Measurements from ENCODE around the gene ZNF385D. TPM values are rescaled to one million over a fixed set of nuclear protein-coding genes. Genes with fewer than 3 reads are reported as not detected.
"Not testable (repeated sequence)": the region's sequence is repeated elsewhere in the genome, so short reads cannot be mapped to it uniquely, and the experiment has no call there.

ZNF385D gene
- total RNA-seq, 1 donor from 2014 or later: 16.6 TPM

GRCh38 chr3:21517184-21517583 lies 233.8 kb downstream of the ZNF385D start:
- DNase-seq (ENCODE audit: low spot score): no peak

DNA sequence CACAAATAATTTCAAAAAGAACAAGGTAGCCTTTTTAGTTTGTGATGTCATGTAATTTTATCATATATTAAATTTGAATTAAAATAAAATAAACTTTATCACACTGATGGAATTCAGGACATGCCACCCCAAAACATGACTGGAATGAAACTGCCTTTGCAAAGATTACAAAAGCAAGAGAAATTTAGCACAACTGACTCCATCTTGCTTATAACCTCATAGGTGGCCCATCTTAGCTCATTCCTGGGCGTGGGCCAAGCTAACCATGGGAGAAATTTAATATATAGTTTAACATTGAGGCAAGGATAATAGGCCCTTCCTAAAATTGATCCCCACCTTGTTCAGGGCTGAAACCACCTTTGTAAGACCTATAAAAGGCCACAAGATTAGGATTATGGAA lies 235.6 kb downstream of the ZNF385D start:
- no peak for DNase-seq (ENCODE audit: low spot score)

GRCh38 chr3:21509731-21510470 lies 241.1 kb downstream of the ZNF385D start:
- no peak for DNase-seq (ENCODE audit: low spot score)

GRCh38 chr3:21508246-21508645 lies 242.8 kb downstream of the ZNF385D start:
- DNase-seq (ENCODE audit: low spot score): no peak

GRCh38 chr3:21505711-21506460 lies 245.1 kb downstream of the ZNF385D start:
- no peak for DNase-seq (ENCODE audit: low spot score)

GRCh38 chr3:21502656-21503055 lies 248.4 kb downstream of the ZNF385D start:
- DNase-seq (ENCODE audit: low spot score): no peak

DNA sequence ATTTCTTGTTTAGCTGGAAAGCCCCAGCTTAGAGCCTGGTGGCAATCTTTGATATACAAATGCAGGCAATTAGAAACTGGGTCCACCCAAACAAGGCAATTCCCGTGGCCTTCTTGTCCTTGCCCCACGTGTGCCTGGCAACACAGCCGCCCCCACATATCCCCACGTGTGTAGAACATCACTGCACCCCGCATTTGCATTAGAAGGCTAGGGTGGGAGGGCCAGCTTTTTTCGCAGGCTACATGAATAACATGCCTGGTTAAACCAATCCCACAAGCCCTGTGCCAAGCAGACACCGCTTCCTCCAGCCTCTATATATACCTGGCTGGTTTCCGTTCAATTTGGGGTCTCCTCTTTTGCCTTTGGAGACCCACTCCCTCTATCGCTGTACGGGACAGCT lies 250.2 kb downstream of the ZNF385D start:
- DNase-seq (ENCODE audit: low spot score): no peak

- DNase-seq (ENCODE audit: low spot score): not testable (repeated sequence)
Measured at GRCh38 chr3:21490671-21491070, 260.3 kb downstream of the ZNF385D start.

DNA sequence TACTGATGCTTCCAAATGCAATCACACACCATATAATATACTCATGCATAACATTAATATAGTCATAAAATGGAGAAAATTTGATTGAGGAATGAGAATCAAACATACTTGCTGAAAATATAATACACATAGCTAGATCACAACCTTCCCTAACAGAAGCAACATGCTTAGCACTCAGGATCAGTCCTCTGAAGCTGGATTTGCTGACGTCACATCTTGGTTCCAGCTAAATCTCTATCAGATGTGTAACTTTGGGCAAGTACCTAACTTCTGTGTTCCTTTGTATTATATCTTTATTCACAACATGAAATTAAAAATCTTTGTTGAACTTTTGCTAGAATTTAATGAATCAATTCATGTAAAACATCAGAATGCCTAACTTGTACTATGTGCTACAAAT lies 263.5 kb downstream of the ZNF385D start:
- peak; percentile 39 for DNase-seq (ENCODE audit: low spot score)

DNA sequence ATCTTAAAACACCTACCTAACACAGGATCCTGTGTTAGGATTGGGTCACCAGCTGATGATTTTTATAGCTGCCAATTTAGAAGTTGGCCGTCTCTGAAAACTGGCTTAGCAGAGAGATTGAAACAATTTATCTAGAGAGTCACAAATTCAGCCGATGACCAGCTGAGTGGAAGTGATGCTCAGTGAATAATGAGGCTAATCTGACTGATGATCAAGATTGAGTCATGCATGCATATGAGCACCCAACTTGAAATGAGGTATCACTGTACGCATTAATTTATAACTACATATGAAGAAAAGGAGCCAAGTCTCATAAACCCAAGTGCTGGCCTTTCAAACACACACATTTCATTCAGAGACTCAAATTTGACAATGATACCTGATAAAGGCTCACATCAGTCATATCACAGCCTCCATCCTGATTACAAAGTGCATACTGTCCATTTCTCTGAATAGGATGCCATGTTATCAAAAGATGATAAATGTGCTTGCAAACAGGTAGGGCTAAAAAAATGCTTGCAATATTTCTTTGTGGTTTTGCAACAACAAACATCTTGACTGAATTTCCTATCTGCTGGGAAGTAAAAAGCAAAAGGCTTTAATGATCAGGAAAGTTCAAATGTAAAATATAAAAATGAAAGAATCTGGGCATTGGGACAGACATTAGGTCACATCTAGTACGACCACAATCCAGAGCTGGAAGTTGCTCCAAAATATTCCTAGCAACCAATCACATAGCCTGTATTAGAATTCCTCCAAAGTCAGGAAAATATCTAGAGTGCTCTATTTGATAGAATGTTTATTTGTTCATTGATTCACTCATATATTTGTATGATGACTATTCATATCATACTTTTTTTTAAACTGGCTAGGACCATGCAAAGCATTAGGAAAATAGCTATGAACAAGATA lies 264.7 kb downstream of the ZNF385D start:
- DNase-seq (ENCODE audit: low spot score): not testable (repeated sequence)

DNA sequence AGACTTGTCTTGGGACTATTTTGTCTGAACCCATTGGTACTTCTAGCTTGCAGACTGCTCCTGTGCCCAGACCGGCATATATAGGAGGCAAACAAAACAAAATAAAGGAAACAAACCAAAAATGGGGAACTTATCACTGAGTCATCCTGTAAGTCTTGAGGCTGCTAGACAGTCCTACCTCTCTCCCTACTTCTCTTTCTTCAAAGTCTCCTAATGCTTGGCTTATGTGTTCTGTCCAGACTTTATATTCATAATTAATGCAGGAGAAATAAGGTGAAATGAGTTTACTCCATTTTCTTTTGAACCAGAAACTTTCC lies 266.2 kb downstream of the ZNF385D start:
- DNase-seq (ENCODE audit: low spot score): no peak

DNA sequence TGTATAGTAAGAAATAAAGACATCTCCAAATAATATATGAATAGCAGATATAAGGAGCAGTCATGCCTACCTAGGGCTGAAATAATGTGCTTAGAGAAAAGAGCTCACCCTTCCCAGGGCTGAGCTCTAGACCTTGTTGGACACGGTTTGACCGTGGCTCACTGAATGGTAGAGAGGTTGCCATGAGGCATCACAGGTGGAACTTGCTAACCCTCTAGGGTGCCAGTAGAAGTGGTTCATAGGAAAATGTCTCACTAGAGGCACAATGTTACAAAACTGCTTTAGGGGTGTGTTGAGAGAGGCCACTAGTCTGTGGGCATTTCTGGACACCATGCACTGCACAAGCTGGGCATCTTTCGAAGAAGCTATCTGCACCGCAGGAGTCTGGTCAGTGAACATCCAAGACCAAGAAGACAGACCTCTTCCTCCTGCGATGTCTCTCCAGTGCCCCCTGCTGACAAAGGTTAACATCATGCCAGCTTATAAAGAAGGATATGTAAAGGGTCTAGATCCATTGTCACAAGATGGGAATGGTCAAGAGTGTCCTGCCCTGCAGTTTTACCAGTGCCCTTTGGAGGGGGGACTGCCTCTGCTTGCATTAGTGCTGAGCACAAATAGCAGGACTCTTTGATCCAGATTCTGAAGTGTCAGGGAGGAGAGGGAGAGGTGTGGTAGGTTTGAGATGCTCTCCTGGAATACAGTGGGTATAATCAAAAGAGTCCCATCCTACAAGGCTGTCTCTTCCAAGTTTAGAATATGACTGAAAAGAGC lies 266.8 kb downstream of the ZNF385D start:
- DNase-seq (ENCODE audit: low spot score): peak; percentile 63

- no peak for DNase-seq (ENCODE audit: low spot score)
Measured at GRCh38 chr3:21481991-21482390, 269.0 kb downstream of the ZNF385D start.

- no peak for DNase-seq (ENCODE audit: low spot score)
Measured at GRCh38 chr3:21477541-21478288, 273.3 kb downstream of the ZNF385D start.

DNA sequence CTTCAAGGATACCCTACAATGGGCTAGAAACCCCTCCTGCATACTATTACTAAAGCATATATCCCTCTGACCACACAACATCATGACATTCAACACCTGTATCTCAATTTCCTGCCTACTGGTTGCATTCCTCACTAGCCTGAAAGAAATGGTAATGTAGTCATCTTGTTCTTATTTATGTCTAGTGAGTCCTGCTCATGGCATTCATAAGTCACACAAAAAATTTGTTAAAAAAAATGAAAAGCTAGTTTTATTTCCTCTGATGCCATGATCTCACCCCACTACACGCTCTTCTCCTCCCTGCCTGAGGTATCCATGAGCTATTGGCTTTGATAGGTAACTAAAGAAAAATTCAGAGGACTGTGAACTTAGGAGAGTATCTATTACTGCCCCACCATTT lies 284.5 kb downstream of the ZNF385D start:
- no peak for DNase-seq (ENCODE audit: low spot score)

- DNase-seq (ENCODE audit: low spot score): peak; percentile 57
Measured at GRCh38 chr3:21464746-21465145, 286.3 kb downstream of the ZNF385D start.

DNA sequence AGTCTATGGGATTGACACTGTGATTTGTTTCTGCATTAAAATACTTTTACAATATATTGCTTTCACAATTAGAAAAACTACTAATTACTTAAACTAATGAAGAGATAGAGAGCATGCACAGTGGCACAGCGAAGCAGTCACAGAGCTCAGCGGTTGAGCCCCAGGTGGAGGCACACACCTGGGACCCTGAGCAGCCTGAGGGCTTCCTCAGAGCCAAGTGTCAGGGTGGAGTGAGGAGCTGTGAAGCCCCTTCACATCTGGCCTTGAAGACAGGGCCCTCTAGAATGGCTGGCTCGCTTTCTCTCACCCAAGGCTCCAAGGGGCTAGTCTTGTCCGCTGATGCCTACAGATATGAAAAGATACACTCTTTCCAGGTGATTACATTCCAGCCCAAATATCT lies 287.7 kb downstream of the ZNF385D start:
- DNase-seq (ENCODE audit: low spot score): no peak

- DNase-seq (ENCODE audit: low spot score): no peak
Measured at GRCh38 chr3:21462141-21462540, 288.9 kb downstream of the ZNF385D start.

DNA sequence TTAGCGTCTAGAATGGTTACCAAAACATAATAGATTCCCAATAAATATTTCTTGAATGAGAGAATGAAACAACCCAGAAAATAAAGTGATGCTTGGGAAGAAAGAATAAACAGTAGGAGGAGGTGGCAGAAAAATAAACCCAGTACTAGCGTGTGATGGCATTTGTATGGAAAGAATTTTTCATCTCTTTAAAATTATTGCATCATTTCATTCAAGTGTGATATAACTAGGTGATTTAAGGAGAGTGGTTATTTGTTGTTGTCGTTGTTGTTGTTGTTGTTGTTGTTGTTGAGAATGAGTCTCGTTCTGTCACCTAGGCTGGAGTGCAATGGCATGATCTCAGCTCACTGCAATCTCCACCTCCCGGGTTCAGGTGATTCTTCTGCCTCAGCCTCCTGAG lies 293.9 kb downstream of the ZNF385D start:
- no peak for DNase-seq (ENCODE audit: low spot score)

DNA sequence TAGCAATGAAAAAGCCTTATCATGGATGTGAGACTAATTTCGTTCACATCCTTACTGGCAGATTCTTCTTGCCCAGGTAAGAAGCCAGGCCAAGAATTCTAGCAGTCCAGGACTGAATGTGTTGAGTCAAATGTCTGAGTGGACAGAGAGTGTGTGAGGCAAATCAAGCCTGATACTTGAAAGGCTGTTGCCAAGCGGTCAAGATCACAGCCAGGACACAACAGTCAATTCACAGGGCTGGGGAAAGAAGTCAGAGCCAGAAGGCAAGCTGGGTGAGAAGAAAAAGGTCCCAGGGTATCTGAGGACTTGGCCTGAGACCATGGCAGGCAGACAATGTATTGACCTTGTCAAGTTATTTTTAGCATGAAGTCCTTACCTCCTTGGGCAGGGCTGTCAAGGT lies 301.3 kb downstream of the ZNF385D start:
- no peak for DNase-seq (ENCODE audit: low spot score)

All from umbilical cord (tissue), 2 donors.